ENCODE data around the gene FAS. TPM values are rescaled to one million over a fixed set of nuclear protein-coding genes. Genes with fewer than 3 reads are reported as not detected.

The FAS gene
- polyA plus RNA-seq, 3 donors = 27.3 to 28.9 (median 27.9) TPM

GRCh38 chr10:89047397-89047796 lies 56.8 kb downstream of the FAS start:
- no peaks in the 10 kb centered on the region for H3K4me1 ChIP-seq (ENCODE audit: control insufficient read depth in 1 of 2, insufficient read depth in 2 of 2, low read length in 2 of 2)
- H3K9ac ChIP-seq (ENCODE audit: insufficient read depth, low read length, poor library complexity, severe bottlenecking) = no peak overlapping the region
- intact Hi-C loops (cut with micrococcal nuclease) = no loop called here
- Mint-ChIP-seq H3K36me3 (peaks cover 0 to 1% of the 10 kb centered on the region in 2 donors), H3K4me3 (no peak overlapping the region), H3K27ac (no peak overlapping the region), H3K9me3 (no peaks in the 10 kb centered on the region), H3K27me3 (ENCODE audit: low read depth in 3 of 3) (no peaks in the 10 kb centered on the region), H3K4me1 (peaks cover 3% of the 10 kb centered on the region)
- H3K9me3 ChIP-seq (replicated peaks in 1 of 2; ENCODE audit: control insufficient read depth in 1 of 2, insufficient read depth in 1 of 2, low read length in 2 of 2) = no peaks in the 10 kb centered on the region
- 100% methylated on average over 1 of the region's 2 CpGs for WGBS (ENCODE audit: insufficient coverage)
- H4K20me1 ChIP-seq (ENCODE audit: insufficient read depth, low read length) = no peaks in the 10 kb centered on the region
- no peak for DNase-seq
- no peak overlapping the region for H3K4me3 ChIP-seq (replicated peaks in 1 of 3; ENCODE audit: low read depth in 2 of 3, low read length in 3 of 3)
- TF ChIP-seq CTCF (IDR thresholded peaks at IDR 0.05) = no peak
- no peak overlapping the region for H2AFZ ChIP-seq (ENCODE audit: insufficient read depth, low read depth, low read length, poor library complexity, severe bottlenecking)
- H3K79me2 ChIP-seq (ENCODE audit: insufficient read depth, low read length) = no peaks in the 10 kb centered on the region
- no peak overlapping the region for H3K27ac ChIP-seq (ENCODE audit: low read depth in 1 of 2, low read length in 2 of 2)
- no peaks in the 10 kb centered on the region for H3K36me3 ChIP-seq (replicated peaks in 1 of 2; ENCODE audit: control insufficient read depth in 1 of 2, insufficient read depth in 2 of 2, low read length in 2 of 2)
- H3K27me3 ChIP-seq (ENCODE audit: control insufficient read depth in 2 of 2, insufficient read depth in 2 of 2, low read length in 2 of 2) = no peaks in the 10 kb centered on the region
- no peak overlapping the region for H3K4me2 ChIP-seq (replicated peaks; ENCODE audit: extremely low read depth, low read length, poor library complexity, severe bottlenecking)

DNA sequence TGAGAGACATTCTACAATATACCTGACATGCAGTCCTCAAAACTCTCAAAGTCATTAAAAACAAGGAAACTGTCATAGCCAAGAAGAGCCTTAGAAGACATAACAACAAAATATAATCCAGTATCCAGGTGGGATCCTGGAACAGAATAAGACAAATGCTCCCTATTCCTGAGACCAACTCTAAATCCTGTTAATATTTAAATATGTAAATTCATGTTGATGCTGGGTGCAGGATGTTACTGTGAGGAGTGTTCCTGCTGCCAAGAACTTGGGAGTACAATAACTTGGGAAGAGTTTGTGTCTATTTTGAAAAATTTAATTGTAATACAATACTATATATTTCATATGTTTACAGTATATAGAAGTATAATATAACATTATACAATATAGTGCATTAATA lies 61.0 kb downstream of the FAS start:
- no peak for TF ChIP-seq CTCF (IDR thresholded peaks at IDR 0.05)
- H3K4me2 ChIP-seq (replicated peaks; ENCODE audit: extremely low read depth, low read length, poor library complexity, severe bottlenecking) = no peak overlapping the region
- no peak overlapping the region for H3K4me3 ChIP-seq (replicated peaks in 1 of 3; ENCODE audit: low read depth in 2 of 3, low read length in 3 of 3)
- Mint-ChIP-seq H3K36me3 (peaks cover 0 to 1% of the 10 kb centered on the region in 2 donors), H3K27ac (no peak overlapping the region), H3K4me1 (peaks cover 7% of the 10 kb centered on the region), H3K4me3 (no peak overlapping the region), H3K27me3 (ENCODE audit: low read depth in 3 of 3) (peaks cover 0 to 2% (median 0%) of the 10 kb centered on the region in 3 donors), H3K9me3 (no peaks in the 10 kb centered on the region)
- no peaks in the 10 kb centered on the region for H3K36me3 ChIP-seq (replicated peaks in 1 of 2; ENCODE audit: control insufficient read depth in 1 of 2, insufficient read depth in 2 of 2, low read length in 2 of 2)
- H3K79me2 ChIP-seq (ENCODE audit: insufficient read depth, low read length) = no peaks in the 10 kb centered on the region
- H3K4me1 ChIP-seq (ENCODE audit: control insufficient read depth in 1 of 2, insufficient read depth in 2 of 2, low read length in 2 of 2) = no peaks in the 10 kb centered on the region
- H3K9ac ChIP-seq (ENCODE audit: insufficient read depth, low read length, poor library complexity, severe bottlenecking) = no peak overlapping the region
- H2AFZ ChIP-seq (ENCODE audit: insufficient read depth, low read depth, low read length, poor library complexity, severe bottlenecking) = no peak overlapping the region
- no peak overlapping the region for H3K27ac ChIP-seq (ENCODE audit: low read depth in 1 of 2, low read length in 2 of 2)
- no peaks in the 10 kb centered on the region for H3K9me3 ChIP-seq (replicated peaks in 1 of 2; ENCODE audit: control insufficient read depth in 1 of 2, insufficient read depth in 1 of 2, low read length in 2 of 2)
- intact Hi-C loops (cut with micrococcal nuclease) = no loop called here
- no peaks in the 10 kb centered on the region for H3K27me3 ChIP-seq (ENCODE audit: control insufficient read depth in 2 of 2, insufficient read depth in 2 of 2, low read length in 2 of 2)
- no peaks in the 10 kb centered on the region for H4K20me1 ChIP-seq (ENCODE audit: insufficient read depth, low read length)
- no peak for DNase-seq
